ENCODE results near the gene NIPAL3. TPM values are rescaled to one million over a fixed set of nuclear protein-coding genes. Genes with fewer than 3 reads are reported as not detected.

Gene NIPAL3
- total RNA-seq, 1 experiment from 2014 or later, result 16.6 TPM

- no peaks in the 10 kb centered on the region for H3K9me3 ChIP-seq (ENCODE audit: control insufficient read depth in 1 of 2, insufficient read depth in 1 of 2, low read depth in 1 of 2, low read length in 2 of 2)
- no peaks in the 10 kb centered on the region for H3K27me3 ChIP-seq (ENCODE audit: insufficient read depth, low read length)
- no peaks in the 10 kb centered on the region for H3K79me2 ChIP-seq (ENCODE audit: insufficient read depth, low read length)
- no peaks in the 10 kb centered on the region for H3K9me2 ChIP-seq (ENCODE audit: insufficient read depth)
- ChIA-PET POLR2A (interaction anchor here (0.6 to 1.0 kb wide), 5 partner anchors 12 to 414 kb away, joined by 3 to 4 read pairs (median 3); no protein-coding TSS in a partner anchor), RAD21 (ENCODE audit: low non-redundant PET in 1 of 2, low total read pairs in 2 of 2, uncharacterized antibody in 2 of 2, unreplicated experiment in 2 of 2) (interaction anchor here in 1 of 2 experiments (1.0 kb wide), 1 partner anchor 214 kb away, joined by 3 read pairs; no protein-coding TSS in a partner anchor), CTCF (interaction anchor here (0.5 to 2.0 kb wide), 34 partner anchors 7 to 820 kb away, joined by 3 to 17 read pairs (median 4); no protein-coding TSS in a partner anchor)
- peak overlapping the region; percentile 87 to 88 for H3K4me3 ChIP-seq (replicated peaks in 1 of 2; ENCODE audit: low read depth in 1 of 2, low read length in 2 of 2)
- H3K27ac ChIP-seq (ENCODE audit: low read depth, low read length), result no peak overlapping the region
- TF ChIP-seq CEBPB (IDR thresholded peaks at IDR 0.05; ENCODE audit: low read depth), result no peak
- no peak; the same call in 1 of the 2 replicates for TF ChIP-seq MAX (IDR thresholded peaks at IDR 0.05)
- TF ChIP-seq ELF1 (IDR thresholded peaks at IDR 0.05; ENCODE audit: borderline replicate concordance, low read depth), result no peak
- TF ChIP-seq TCF7L2 (IDR thresholded peaks at IDR 0.05; ENCODE audit: borderline replicate concordance, extremely low read depth, insufficient read depth, insufficient read length), result no peak
- TF ChIP-seq ATF3 (IDR thresholded peaks at IDR 0.05), result no peak
- no peak for TF ChIP-seq ZFX (IDR thresholded peaks at IDR 0.05)
- TF ChIP-seq CBX3 (IDR thresholded peaks at IDR 0.05; ENCODE audit: low read depth), result no peak
- TF ChIP-seq SIN3A (IDR thresholded peaks at IDR 0.05; ENCODE audit: low read depth), result no peak
- peaks cover 36 to 73% of the 10 kb centered on the region in 2 experiments for H3K4me1 ChIP-seq (ENCODE audit: control insufficient read depth in 1 of 2, insufficient read depth in 2 of 2, low read length in 2 of 2)
- H2AFZ ChIP-seq (ENCODE audit: low read depth, low read length, poor library complexity, severe bottlenecking), result peak overlapping the region; percentile 56
- BruUV-seq (replicated peaks), result TSS peak; percentile 49
- no peaks in the 10 kb centered on the region for H3K36me3 ChIP-seq (ENCODE audit: control insufficient read depth in 1 of 2, insufficient read depth in 2 of 2, low read length in 2 of 2)
- ATAC-seq (peak; percentile 21), DNase-seq (ENCODE audit: low read depth, low spot score) (no peak)
- peak overlapping the region; percentile 97 for H3K4me2 ChIP-seq (ENCODE audit: low read length)
- H4K20me1 ChIP-seq (ENCODE audit: insufficient read depth), result no peaks in the 10 kb centered on the region
- intact Hi-C loops (cut with micrococcal nuclease), result loop anchor here (2.0 to 10.0 kb wide), 2 partner anchors 109 to 219 kb away; no protein-coding TSS in a partner anchor
- peak overlapping the region; percentile 71 for H3K9ac ChIP-seq (ENCODE audit: low read length)
Observed at GRCh38 chr1:24415910-24416665, 486 bp downstream of the NIPAL3 start.

All from HCT116 (cell line).